Calu3 (cell line): ENCODE measurements around the gene PSMB11. TPM values are rescaled to one million over a fixed set of nuclear protein-coding genes. Genes with fewer than 3 reads are reported as not detected.

Source experiments
- BruUV-seq: library from RNA; stranded (reverse); fragments of 400-500 nt; replicated peaks from 2 replicates; lab custom pipeline; 2021; lab: Mats Ljungman, UMichigan
- CTCF ChIA-PET: fragments of 300-600 bp; sonication (Branson Sonifier 250); formaldehyde crosslinking; loops from one replicate; lab custom pipeline; 2022; ENCODE audit warnings: antibody characterized with exemption; lab: Charles Lee
- DNase-seq: peaks from one replicate; pipeline ENCODE4 v3.0.0; 2022
- H3K27ac Mint-ChIP-seq: one replicate; pipeline ENCODE4 v1.8.0; 2022; ENCODE audit warnings: mixed read lengths; ENCODE audit not compliant: unreplicated experiment
- H3K27me3 Mint-ChIP-seq: one replicate; pipeline ENCODE4 v1.8.0; 2022; ENCODE audit warnings: mixed read lengths; ENCODE audit not compliant: unreplicated experiment
- H3K36me3 Mint-ChIP-seq: one replicate; pipeline ENCODE4 v1.8.0; 2022; ENCODE audit warnings: mild to moderate bottlenecking, moderate library complexity, mixed read lengths; ENCODE audit not compliant: insufficient read depth, unreplicated experiment
- H3K4me1 Mint-ChIP-seq: one replicate; pipeline ENCODE4 v1.8.0; 2022; ENCODE audit warnings: mild to moderate bottlenecking, low read depth, mixed read lengths; ENCODE audit not compliant: unreplicated experiment
- H3K4me3 Mint-ChIP-seq: one replicate; pipeline ENCODE4 v1.8.0; 2022; ENCODE audit warnings: mild to moderate bottlenecking, low read depth, moderate library complexity, mixed read lengths; ENCODE audit not compliant: unreplicated experiment
- H3K9me3 Mint-ChIP-seq: one replicate; pipeline ENCODE4 v1.8.0; 2022; ENCODE audit warnings: low read depth, mixed read lengths; ENCODE audit not compliant: unreplicated experiment
- intact Hi-C: fragments of 100-400 bp; cut with micrococcal nuclease; formaldehyde crosslinking; loops from one replicate; pipeline ENCODE4 v1.10.0; 2022; ENCODE audit not compliant: unreplicated experiment
- total RNA-seq: library from RNA; stranded (reverse); gene quantifications from 2 replicates; pipeline ENCODE4 v1.2.3, GENCODE V29; 2022
- TF ChIP-seq, protein P1 (sequence below): fragments of 200-600 bp; IDR thresholded peaks from one replicate; pipeline ENCODE4 v1.8.0; 2022; ENCODE audit warnings: antibody characterized with exemption; ENCODE audit not compliant: unreplicated experiment

The PSMB11 gene
- total RNA-seq, 1 experiment from 2014 or later = not detected

DNA sequence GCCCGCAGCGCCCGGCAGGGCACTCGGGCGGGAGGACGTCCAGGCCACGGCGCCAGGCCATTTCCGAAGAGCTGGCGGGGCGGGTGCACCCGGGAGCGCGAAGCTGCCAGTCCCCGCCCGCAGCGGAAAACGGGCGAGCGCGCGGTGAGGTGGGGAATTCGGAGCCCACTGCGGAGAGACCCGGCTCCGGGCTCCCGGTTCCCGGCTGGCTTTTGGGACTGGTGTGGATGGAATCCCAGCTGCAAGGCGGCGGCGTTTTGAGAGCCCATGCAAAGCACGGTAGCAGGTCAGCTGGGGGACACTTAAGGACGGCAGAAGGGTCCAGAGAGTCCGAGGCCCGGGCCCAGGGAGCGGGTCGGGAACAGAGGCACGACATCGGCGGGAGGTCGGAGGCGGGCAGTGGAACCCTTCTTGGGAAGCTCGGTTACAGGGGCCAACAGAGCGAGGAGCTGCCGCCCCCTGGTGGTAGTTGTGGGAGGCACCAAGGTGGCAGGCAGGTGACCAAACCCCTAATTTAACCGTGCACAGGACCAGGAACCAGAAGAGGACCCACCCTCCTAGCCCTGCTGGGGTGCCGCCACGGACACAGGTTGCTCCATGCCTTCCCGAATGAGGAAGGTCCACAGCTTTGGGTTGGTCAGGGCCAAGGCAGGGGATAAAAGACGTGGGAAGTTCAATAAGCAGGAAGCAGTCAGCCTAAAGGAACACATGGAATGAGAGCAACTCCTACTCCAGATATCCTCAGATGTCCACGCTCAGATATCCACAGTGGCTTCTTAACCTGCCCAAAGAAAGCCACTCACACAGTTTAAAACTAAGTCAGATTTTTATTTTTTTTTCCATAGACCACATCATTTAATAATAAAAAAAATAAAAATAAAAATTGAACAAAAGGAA lies 16.0 kb downstream of the PSMB11 start:
- TF ChIP-seq, protein P1, sequence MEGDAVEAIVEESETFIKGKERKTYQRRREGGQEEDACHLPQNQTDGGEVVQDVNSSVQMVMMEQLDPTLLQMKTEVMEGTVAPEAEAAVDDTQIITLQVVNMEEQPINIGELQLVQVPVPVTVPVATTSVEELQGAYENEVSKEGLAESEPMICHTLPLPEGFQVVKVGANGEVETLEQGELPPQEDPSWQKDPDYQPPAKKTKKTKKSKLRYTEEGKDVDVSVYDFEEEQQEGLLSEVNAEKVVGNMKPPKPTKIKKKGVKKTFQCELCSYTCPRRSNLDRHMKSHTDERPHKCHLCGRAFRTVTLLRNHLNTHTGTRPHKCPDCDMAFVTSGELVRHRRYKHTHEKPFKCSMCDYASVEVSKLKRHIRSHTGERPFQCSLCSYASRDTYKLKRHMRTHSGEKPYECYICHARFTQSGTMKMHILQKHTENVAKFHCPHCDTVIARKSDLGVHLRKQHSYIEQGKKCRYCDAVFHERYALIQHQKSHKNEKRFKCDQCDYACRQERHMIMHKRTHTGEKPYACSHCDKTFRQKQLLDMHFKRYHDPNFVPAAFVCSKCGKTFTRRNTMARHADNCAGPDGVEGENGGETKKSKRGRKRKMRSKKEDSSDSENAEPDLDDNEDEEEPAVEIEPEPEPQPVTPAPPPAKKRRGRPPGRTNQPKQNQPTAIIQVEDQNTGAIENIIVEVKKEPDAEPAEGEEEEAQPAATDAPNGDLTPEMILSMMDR = peak; percentile 89

DNA sequence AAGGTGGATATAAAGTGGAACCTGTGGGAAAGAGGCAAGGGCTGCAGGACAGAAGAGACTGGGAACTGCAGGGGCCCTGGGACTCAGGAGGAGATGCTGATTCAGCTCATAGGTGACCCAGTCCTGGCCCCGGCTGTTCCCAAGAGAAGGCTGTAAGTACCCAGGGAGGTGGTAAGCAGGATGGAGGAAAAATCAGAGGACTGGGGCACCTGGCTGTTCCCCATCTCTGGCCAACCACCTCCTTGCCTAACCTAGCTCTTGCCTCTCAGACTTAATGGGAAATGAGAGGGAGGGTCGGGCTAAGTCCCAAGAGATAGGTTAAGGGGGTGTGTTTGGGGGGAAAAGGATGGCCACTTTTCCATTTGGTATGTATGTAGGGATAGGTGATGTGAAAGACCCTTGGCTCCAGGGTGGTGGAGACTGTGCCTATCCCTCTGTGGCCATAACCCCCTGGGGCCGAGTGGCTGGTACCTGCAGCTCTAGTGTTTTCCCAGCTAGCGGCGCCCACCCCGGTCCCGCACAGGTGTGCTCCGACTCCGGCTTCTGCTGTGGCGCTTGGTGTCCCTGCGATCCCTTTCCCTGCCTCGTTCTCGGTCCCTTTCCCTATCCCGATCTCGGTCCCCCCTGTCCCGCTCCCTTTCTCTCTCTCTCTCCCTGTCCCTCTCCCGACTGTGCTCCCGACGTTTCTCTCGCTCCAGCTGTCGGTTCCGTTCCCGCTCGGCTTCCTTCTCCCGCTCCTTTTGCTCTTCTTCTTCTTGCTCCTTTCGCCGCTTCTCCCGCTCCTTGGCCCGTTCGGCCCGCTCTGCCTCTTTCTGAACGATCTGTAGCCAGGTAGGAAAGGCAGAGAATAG lies 16.9 kb downstream of the PSMB11 start:
- no peak overlapping the region for H3K4me3 Mint-ChIP-seq
- TF ChIP-seq, protein P1 = no peak
- BruUV-seq = TSS peak; percentile 87
- no peaks in the 10 kb centered on the region for H3K27me3 Mint-ChIP-seq
- DNase-seq = no peak
- no peak overlapping the region for H3K27ac Mint-ChIP-seq
- no peaks in the 10 kb centered on the region for H3K9me3 Mint-ChIP-seq
- CTCF ChIA-PET = interaction anchor here (0.8 to 3.0 kb wide), 13 partner anchors 10 to 136 kb away, joined by 3 to 46 read pairs (median 5); partner anchors contain the start of gene AJUBA
- H3K36me3 Mint-ChIP-seq = peaks cover 57% of the 10 kb centered on the region
- H3K4me1 Mint-ChIP-seq = peaks cover 44% of the 10 kb centered on the region
- intact Hi-C loops = loop anchor here (1.0 kb wide), 1 partner anchor 130 kb away; the partner anchor contains the start of gene PRMT5

More for the DNA sequence above, 16.0 kb downstream of the PSMB11 start:
- peak; percentile 94 for DNase-seq
- Mint-ChIP-seq H3K36me3 (peaks cover 52% of the 10 kb centered on the region), H3K27ac (no peak overlapping the region), H3K9me3 (no peaks in the 10 kb centered on the region), H3K4me3 (peak overlapping the region; percentile 69), H3K27me3 (no peaks in the 10 kb centered on the region), H3K4me1 (peaks cover 35% of the 10 kb centered on the region)
- no TSS peak for BruUV-seq
- intact Hi-C loops = loop anchor here (1.0 to 2.0 kb wide), 2 partner anchors 71 to 129 kb away; partner anchors contain the start of gene PRMT5
- CTCF ChIA-PET = interaction anchor here (0.8 to 3.0 kb wide), 12 partner anchors 11 to 137 kb away, joined by 3 to 46 read pairs (median 6); partner anchors contain the start of gene AJUBA

DNA sequence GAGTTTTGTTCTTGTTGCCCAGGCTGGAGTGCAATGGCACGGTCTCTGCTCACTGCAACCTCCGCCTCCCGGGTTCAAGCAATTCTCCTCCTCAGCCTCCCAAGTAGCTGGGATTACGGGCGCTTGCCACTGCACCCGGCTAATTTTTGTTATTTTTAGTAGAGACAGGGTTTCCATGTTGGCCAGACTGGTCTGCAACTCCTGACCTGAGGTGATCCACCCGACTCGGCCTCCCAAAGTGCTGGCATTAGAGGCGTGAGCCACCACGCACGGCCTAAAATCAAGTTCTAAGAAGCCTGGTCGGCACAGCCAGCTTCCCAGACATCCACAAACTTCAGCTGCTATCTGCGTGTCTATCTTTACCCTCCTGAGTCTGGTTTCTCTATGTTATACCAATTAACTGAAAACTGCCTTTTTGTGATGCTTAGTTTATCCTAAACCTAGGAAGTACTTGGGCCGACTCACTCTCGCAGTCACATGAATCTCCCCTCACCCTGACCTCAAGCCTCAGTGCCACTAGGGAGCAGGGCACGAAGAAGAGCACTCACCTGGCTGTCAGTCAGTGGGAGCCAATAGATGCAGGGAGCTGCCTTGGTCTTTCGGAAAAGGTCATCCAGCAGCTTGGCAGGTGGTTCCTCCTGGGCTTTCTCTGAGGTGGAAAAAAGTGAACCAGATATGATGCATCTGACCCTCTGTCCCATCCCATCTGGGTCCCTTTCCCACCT lies 18.7 kb downstream of the PSMB11 start:
- BruUV-seq = no TSS peak
- Mint-ChIP-seq H3K4me1 (peaks cover 47% of the 10 kb centered on the region), H3K9me3 (no peaks in the 10 kb centered on the region), H3K27me3 (no peaks in the 10 kb centered on the region), H3K27ac (no peak overlapping the region), H3K4me3 (no peak overlapping the region), H3K36me3 (peaks cover 65% of the 10 kb centered on the region)
- CTCF ChIA-PET = no interaction called here
- intact Hi-C loops = no loop called here
- TF ChIP-seq, protein P1 = no peak
- DNase-seq = no peak
